HG02798 (cell line): ENCODE results near the gene PRDM16.

ENCODE experiments used
- ATAC-seq: cut with Tn5 transposase; IDR thresholded peaks from one replicate; pipeline ENCODE4 v1.9.1; 2021; ENCODE audit warnings: mild to moderate bottlenecking; ENCODE audit not compliant: unreplicated experiment, poor library complexity

PRDM16 gene

DNA sequence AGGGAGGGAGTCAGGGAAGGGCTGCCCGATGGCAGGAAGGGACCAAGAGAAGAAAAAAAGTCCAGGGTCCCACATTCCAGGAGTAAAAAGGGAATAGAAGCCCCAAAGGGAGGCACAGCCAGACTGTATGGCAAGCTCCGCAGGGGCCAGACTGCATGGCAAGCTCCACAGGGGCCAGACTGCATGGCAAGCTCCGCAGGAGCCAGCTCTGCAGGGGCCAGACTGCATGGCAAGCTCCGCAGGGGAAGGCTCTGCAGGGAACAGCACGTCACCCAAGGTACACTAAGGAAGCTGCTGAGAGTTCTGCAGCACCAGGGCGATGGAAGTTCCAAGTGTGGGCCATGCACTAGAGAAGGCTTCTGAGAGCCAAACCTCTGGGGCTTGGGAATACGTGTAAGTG, 228.8 kb downstream of the PRDM16 start:
- ATAC-seq, result no peak

GRCh38 chr1:3298197-3298596, 229.2 kb downstream of the PRDM16 start:
- ATAC-seq, result no peak

DNA sequence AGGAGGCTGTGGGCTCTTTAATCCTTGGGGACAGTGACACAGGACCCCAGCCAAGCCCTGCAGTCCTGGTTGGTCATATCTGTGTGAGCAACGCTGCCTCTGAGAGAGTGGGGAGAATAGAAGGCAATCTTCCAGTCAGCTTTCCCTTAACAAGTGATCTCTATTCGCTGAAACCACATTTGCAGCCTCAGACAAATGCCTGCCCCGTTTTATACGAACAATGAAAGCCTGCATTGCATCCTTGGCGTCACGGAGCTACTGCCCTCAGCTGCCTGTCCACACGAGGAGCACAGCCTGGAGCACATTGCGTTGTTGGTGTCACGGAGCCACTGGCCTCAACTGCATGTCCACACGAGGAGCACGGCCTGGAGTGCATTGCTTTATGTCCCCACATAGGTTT, 235.2 kb downstream of the PRDM16 start:
- ATAC-seq, result no peak

DNA sequence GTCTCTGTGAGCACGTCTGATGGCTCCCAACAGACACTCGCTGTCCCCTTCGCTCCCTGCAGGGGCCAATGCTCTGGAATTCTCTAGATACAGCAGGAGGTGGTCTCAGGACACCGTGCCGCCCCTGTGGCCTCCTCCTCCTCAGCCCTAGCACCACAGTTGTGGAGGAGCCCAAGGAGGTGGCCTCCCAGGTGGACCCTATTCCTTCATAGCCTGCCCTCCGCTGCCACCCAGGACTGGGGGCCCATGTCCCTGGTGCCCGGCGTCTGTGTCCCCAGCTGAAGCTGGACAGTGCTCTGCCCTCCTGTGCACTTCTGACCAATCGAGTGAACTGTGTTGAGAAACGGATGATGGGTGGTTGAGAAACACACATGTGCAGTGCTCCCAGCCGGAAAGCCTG, 235.7 kb downstream of the PRDM16 start:
- ATAC-seq, result no peak

GRCh38 chr1:3305156-3305555, 236.2 kb downstream of the PRDM16 start:
- no peak for ATAC-seq

- ATAC-seq, result no peak
Measured at GRCh38 chr1:3306583-3307291, 237.7 kb downstream of the PRDM16 start.

DNA sequence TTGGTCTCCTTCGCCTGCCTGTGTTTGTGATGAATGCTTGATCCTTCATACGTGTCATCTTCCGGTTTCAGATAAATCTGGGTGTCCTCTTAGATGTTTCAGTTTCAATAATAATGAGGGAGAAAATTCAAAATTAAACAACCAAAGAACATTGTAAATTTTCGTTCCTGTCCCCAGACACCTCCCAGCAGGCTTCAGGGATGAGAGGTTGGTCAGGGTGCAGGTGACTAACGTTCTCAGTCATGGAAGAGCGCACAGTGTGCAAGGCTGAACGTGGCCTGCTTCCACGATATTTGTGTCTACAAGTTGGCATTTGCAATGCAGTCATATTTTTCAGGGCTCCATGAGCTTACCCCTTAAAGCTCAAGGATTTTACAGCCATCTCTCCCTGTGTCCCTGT, 238.4 kb downstream of the PRDM16 start:
- ATAC-seq, result no peak

DNA sequence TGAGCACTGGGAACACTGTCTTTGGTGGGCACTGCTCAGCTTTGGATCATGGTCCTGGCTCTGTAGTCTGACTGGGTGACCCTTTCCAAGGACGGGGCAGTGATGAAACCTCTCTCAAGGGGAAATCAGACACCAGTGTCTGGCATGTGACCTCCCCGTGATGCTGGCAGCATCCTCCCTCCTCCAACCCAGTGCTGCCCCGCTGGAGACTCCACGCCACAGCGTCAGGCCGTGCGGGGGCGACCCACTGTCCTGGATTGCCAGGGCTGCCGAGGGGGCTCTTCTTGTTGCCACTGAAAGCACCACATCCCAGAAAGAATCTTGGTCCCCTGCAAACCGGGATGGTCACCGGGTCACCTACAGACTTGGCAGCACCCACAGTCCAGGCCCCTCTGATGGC, 239.1 kb downstream of the PRDM16 start:
- no peak for ATAC-seq

- ATAC-seq, result no peak
Measured at GRCh38 chr1:3310718-3311400, 241.9 kb downstream of the PRDM16 start.

DNA sequence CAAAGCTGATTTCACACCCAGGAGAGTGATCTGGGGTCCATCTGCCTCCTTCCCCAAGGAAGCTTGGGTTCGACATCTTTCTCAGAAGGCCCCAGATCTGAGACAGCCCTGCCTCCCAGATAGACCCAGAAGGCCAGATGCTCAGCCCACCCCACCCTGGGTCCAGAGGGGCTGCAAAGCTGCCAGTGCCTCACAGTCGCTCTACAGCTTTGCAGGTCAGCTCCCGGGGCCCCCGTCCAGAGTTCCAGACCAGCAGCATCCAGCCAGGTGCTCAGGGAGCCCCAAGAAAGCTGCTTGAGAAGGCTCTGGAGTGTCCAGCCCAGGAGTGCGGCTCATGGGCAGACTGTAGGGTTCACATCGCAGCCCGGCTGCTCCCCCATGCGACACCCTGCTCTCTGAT, 242.7 kb downstream of the PRDM16 start:
- ATAC-seq, result no peak

DNA sequence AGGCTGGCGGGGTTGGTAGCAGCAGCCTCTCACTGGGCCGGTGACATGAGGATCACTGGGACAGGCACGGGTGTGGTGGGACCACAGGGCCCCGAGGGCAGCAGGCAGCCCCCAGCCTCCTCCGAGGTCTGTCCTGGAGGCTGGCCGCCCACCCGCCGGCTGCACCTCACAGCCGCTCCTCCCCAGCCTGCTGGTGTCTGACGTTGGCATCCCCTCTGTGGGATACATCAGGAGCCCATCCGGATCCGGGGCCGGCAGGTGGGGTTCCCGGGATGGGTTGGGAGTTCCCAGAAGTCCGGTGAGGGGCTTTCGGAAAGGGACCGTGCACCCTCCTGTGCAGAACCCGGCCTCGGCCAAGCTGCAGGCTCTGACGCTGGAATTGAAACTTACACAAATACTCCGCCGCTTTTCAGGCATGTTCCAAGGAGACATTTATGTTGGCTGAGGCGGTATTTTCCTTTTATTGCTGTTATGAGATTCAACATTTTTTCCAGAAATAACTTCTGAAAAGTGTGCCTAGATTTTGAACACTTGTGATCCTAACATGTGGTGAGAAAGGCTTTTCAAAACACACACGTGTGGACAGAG, 243.4 kb downstream of the PRDM16 start:
- no peak for ATAC-seq

DNA sequence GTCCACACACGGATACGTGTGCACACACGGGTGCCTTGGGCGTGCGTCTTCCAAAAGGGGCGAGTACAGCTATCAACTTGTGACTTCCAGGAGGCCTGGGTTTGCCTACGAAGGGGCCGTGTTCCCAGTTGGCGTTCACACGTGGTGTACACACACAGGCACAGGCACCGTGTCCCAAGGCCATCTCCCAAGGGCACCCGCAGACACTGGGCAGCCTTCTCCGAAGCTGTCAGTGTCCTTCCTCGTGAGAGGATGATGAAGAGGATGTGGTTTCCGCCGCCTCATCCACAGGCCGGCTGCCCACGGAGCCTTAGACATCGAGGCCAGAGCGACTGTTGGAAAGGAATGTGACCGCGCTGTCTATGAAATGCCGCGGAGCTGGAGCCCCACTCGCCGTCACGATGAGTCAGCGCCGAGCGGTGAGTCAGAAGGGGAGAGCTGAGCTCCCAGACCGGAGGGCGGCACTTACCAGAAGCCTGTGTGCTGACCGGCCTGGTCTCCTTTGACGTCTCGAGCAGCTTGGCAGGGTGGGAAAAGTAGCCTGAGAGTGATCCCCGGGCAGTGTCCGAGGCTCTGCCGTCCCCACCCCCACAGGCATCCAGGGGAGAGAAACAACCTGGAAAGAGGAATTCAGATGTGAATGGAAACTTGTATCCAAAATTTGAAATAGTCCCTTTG, 244.0 kb downstream of the PRDM16 start:
- ATAC-seq, result no peak

DNA sequence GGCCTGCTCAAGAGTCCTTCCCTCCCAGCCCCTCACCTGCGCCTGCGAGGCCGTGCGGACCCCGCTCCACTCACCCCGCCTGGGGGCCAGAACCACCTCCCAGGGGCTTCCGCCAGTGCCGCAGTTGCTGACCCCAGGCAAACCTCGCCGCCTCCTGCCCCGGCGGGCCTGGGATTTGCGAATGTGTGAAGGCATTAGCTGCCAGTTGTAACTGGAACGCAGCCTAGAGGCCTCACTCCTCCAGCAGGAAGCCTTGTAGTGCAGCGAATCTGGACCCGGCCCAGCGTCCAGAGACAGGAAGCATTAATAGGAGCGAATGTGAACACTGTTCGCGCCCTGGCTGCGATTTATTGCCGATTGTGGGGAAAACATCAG, 244.6 kb downstream of the PRDM16 start:
- ATAC-seq, result no peak

DNA sequence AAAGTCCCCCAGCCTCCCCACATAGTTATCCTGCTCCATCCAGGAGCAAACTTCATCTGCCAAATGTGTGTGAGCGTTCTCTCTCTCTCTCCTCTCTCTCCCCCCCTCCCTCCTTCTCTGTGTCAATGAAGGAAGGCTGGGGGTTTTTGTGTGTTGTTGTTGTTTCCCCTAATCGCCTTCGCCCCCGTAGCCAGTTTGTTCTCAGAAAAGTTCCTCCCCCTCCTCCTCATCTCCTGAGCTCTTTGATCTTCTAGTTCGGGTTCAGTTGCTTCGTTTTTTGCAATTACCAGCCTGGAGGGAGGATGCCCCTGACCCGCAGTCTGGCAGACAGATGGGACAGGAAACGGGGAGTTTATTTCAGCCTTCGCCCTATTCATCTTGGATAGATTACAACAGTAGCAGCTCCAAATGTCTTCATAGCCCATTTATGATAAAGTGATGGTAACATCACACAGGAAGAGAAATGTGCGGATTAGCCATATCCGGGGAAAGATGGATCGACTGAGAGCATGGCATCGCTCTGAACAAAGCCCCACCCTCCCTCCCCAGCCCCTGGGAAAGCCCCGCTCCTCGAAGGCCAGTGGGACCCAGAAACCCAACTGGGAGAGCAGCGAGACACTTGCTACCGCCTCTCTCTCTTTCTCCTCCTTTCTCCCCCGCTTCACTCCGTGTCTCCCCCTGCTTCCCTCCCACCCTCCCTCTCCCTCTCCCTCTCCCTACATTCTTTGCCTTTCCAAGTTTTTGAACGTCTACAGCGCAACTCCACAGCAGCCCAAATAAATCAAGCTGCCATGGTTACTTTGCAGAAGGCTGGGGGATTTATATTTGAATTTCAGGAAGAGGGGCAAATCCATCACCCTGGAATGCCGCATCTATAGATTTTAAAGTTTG, 245.7 kb downstream of the PRDM16 start:
- ATAC-seq, result no peak

GRCh38 chr1:3315399-3316339, 246.7 kb downstream of the PRDM16 start:
- no peak for ATAC-seq

GRCh38 chr1:3316340-3316943, 247.4 kb downstream of the PRDM16 start:
- ATAC-seq, result no peak

DNA sequence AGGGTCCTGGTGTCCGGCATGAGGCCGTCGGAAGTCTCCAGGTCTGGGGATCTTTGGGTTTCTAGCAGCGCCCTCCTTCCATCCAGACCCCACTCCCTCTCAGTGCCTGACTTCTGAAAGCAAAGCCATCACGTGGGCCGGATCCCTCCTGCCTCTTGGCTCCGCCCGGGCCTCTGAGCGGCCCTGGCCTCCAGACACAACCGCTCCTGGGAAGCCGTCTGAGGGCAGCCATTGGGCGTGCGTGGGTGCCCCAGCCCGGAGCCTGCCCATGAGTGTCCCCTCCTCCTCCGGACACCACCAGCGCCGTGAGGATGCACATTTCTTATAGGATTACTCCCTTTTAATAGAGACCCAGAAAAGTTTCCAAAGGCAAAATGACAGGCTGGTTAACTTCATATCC, 248.5 kb downstream of the PRDM16 start:
- ATAC-seq, result no peak

- ATAC-seq, result no peak
Measured at GRCh38 chr1:3318329-3318728, 249.3 kb downstream of the PRDM16 start.

GRCh38 chr1:3319874-3320245, 250.9 kb downstream of the PRDM16 start:
- ATAC-seq, result no peak
